Left colon (tissue), 2 donors: ENCODE results near the gene MLLT3. TPM values are rescaled to one million over a fixed set of nuclear protein-coding genes. Genes with fewer than 3 reads are reported as not detected.
A peak's percentile ranks its signal among the peaks of the same experiment; 100 is the strongest.

ENCODE experiments used
- ATAC-seq: fragments of 200-7000 bp; cut with Tn5 transposase; one replicate; pipeline ENCODE4 v1.9.1; 2020; ENCODE audit warnings: mild to moderate bottlenecking, moderate library complexity
- DNase-seq, 2 donors: peaks; one replicate each; pipeline ENCODE4 v3.0.0-alpha.2; 2020
- intact Hi-C, 2 donors: fragments of 100-400 bp; cut with DNase I in 1 of 2; cut with micrococcal nuclease in 1 of 2; formaldehyde crosslinking; loops; one replicate each; pipeline versions ENCODE4 v1.11.2 to v1.14.0; 2022; cut with DNase I, micrococcal nuclease
- total RNA-seq, 2 donors: library from RNA; stranded (reverse); fragmentation: NEBNext Ultra II Directional; extraction: Animal tissue kit (Norgen Biotek cat#: 25700); gene quantifications; one replicate each; pipeline ENCODE4 v1.2.1, GENCODE V29; 2021
- donor health status: DM: no; HTN: no; CAD: no.
- donor health status: DM: yes; HTN: yes; CAD: no.

The MLLT3 gene
- total RNA-seq, 2 donors from 2014 or later, result 44.1 to 62.7 TPM

DNA sequence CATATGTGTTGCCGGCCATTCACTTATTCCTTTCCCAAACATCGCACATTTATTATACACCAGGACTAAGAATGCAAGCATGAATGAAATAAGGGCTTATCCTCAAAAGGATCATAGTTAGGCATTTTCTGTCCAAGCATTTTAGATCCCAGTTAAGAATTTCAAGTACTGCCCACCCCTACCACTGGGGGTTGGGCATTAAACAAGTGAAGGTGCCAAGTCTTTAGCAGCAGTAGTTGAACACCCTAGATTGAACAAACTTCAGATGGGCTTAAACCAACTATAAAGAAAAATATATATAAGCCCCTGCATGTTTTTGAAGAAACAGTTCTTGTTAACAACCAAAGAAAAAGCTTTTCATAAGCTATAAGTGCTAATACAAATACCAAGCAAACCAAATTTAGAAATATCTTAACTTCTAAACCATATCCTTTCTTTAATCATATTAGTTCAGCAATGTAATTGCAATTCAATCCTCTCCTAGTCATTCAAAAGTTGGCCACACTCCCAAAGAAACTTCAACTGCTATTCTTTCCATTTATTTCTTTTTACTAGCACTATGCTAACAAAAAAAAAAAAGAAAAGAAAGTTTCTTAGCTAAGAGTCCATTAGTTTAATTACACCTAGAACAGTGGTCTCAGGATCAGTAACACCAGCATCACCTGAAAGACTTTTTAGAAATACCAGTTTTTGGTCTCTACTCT lies 149.8 kb downstream of the MLLT3 start:
- no peak for DNase-seq
- intact Hi-C loops, result no loop called here
- ATAC-seq, result no peak

DNA sequence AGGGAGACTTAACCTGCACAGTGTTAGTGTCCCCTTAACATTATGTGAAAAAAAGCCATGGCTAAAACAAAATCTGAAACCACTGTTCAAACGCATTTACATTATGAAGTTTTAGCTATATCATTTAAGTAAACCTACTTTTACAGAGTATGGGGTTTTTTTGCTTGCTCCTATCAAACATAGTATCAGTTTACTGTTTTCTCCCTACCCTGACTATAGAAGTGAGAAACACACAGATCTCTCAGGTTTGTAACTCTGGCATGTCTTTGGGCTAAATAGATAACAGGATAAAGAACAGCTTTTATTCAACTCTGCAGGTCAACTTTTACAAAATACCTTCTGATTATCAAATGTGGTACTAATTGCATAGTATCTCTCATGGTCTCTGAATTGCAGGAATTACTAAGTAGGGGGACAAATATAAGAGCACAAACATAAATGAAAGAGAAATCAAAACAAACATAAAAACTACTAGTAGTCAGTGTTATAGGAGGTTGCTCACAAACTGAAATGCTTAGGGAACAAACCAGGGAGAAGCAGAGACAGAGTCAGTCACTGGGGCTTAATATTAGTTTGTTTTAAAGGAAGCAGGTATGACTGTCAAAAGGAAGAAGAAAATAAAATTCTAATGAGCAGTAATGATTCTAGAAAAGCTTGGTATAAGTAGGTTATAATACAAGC lies 155.8 kb downstream of the MLLT3 start:
- ATAC-seq (no peak), DNase-seq (no peak)
- intact Hi-C loops, result no loop called here

DNA sequence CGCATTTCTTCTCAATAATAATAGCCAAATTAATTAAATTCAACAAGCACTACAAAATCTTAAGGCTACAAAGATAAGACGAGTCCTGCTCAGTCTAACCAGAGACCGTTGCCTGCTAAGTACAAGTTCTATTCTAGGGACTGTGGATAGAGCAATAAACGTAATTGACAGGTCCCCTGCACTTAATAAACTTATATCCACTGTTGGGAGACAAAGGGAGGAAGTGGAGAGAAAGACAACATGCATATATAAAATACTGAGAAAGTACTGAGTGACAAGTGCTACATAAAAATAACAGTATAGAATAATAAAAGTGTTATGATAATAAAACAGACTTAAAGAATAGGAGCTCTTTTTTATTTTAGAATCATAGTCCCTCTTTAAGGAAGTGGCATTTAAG lies 158.1 kb downstream of the MLLT3 start:
- no peak for ATAC-seq
- intact Hi-C loops, result no loop called here
- DNase-seq, result no peak

DNA sequence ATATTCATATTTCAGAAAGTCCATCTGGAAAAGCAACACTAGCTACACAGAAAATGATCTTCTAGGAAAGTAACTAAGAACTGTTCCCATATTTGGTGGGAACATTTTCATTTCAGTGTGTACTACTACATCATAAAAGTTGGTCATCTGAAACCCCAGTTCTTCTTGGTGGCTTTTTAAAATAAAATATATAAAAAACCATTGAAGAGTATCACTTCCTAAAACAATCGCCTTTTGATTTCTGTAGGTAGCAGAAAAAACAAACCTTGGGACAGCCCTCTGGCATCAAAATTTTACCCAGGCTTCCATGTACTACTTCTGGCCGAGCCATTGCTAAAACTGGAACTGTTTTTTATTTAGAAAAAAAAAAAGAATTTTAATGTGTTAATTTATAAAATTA lies 158.5 kb downstream of the MLLT3 start:
- DNase-seq (no peak), ATAC-seq (no peak)
- intact Hi-C loops, result no loop called here

DNA sequence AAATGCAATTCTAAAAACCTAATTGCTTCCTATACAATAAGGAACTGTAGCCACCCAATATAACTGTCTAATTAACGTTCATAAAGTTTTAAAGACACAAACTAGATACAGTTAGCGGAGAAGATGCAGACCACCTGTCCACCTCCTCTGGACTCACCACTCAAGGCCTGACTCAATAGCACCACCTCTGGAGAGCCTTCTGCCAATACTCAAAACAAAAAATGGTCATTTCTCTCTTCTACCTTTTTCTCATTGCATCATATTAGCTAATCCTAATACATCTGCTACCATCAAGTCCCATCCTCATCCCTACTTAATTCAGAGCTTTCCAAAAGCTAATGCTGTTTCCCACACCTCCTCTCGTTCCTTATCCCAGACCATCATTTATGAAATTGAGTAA lies 159.9 kb downstream of the MLLT3 start:
- ATAC-seq, result no peak
- intact Hi-C loops, result no loop called here

DNA sequence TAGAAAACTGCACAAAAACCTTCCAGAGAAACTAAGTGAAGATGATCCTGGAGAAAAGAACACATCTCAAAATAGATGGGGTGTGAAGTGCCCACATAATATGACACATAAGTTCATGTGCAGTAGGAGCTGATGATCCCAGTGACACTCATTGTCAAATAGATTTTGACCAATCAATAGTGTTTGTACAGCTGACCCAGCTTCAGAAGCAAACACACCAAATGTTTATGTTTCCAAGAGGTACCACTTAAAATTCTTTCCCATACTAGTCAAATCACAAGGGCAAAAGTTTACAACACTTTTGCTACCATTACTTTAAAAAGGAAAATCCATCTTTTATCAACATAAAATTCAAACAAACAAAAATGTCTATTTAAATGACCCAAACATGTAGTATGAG lies 175.0 kb downstream of the MLLT3 start:
- intact Hi-C loops, result no loop called here
- ATAC-seq, result no peak
- no peak for DNase-seq

More for the DNA sequence above, 159.9 kb downstream of the MLLT3 start:
- DNase-seq, result no peak

DNA sequence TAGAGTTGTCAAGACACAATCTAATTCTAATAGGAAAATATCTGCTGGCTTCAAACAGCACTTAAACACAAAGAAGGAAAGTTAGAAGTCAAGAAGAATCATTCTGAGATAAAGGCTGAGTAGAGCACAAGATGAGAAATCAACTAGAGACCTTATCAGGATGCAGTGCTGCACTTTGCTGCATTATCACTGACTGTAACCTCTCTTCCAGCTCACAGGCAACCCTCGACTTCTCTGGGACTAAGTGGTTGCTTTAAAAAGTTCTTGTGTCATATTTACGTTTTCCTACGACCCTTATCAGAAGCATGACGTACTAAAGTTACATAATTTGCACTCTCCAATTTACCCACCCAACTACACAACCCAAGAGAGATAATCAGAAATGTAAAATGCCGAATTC lies 176.1 kb downstream of the MLLT3 start:
- intact Hi-C loops, result no loop called here
- ATAC-seq (no peak), DNase-seq (no peak)

DNA sequence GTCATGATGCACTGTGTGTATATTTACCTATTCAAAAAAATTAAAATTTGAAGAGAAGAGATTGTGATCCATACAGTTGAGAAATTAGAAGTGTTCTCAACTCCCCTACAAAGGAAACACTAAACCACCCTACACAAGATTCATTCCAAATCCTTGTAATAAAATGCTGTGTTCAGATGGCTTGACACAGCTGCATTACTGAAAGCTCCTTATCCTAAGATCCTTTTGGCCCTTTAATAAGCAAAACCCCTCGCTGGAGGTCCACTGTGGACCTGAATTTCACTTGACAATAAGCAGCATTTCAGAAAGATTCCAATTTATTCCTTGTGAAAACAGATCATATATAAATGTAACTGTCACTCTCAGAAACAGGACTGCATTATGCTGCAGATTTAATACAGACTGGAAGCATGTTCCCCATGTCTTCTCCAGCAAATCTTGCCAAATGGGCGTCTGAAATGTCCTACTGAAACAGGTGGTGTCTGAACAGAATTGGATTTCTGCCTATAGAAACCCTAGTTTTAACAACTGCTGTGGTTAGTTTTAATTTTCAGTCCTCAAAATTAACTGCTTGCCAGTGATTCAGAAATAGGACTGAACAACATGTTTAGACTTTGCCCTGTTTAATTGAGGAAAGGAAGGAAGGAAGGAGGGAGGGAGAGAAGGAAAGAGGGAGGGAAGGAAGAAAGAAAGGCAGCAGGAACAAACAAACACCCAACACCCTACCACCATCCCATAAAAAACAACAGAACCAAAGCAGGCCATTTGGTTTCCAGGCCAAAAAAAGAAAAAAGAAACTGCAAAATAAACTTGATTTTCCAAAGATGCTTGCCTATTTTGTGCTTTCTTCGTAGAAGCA lies 179.6 kb downstream of the MLLT3 start:
- DNase-seq (no peak), ATAC-seq (peak; percentile 87)
- intact Hi-C loops, result no loop called here

DNA sequence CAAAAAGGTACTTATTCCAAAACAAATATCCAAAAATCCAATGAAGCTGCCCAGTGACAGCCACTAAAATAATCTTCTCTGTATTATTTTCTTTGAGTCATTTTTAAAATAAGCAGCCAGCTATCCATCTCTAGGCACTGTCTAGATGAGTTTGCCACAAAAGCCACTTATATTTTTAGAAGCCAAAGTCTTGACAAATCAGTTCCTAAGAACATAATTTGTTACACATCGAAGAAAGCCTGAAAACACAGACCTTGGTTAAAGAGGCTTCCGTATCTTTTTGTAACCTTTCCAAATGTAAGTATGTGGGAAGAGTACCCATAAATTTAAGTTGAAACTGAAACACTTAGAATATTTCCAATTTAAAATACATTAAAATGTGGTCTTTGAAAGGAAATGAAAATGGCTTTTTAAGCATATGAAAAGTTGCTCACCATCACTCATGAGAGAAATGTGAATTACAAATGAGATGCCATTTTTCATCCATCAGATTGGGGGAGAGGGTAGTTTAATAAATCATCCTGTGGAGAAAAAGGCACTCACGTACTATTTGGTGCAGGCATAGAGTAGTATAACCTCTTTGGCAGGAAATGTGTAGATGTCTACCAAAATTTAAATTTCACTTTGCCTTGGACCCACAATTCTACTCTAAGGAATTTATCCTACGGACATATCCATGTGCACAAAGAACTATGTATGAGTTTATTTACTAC lies 180.4 kb downstream of the MLLT3 start:
- intact Hi-C loops, result no loop called here
- no peak for ATAC-seq
- DNase-seq, result no peak

DNA sequence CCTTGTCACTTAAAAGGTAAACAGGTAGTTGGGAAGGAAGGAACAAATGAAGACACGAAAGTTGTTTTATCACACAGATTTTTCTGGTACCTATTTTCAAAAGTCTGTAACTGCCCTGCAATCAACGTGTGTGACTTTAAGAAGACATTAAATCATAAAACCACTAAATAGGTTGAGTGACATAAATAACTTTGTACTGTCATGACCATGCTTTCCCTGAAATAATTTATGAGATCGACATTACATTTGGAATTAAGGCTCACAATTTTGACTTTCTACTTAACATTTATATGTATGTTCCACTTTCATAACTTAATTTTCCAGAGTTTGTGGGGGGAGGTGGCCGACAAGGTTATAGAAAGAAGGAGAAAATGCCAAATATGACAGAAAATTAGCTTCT lies 181.1 kb downstream of the MLLT3 start:
- DNase-seq (no peak), ATAC-seq (no peak)
- intact Hi-C loops, result no loop called here

DNA sequence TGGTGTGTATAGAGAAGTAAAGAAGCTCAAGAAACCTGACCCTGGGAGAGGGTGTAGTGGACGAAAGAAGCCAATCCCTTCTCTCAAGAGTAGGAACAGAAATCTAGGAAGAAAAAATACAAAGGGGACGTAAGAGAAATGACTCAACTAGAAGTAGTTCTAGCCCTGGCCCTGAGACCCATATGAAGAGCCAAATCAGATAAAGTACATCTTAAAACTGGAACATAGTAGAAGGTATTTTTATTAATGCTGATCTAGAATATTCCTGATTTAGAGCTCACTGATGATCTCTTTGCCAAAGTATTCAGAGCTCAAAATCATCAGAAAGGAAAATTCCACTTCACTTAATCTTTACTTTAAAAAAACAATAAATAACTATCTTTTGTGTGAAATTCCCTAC lies 184.8 kb downstream of the MLLT3 start:
- DNase-seq (no peak), ATAC-seq (no peak)
- intact Hi-C loops, result no loop called here

DNA sequence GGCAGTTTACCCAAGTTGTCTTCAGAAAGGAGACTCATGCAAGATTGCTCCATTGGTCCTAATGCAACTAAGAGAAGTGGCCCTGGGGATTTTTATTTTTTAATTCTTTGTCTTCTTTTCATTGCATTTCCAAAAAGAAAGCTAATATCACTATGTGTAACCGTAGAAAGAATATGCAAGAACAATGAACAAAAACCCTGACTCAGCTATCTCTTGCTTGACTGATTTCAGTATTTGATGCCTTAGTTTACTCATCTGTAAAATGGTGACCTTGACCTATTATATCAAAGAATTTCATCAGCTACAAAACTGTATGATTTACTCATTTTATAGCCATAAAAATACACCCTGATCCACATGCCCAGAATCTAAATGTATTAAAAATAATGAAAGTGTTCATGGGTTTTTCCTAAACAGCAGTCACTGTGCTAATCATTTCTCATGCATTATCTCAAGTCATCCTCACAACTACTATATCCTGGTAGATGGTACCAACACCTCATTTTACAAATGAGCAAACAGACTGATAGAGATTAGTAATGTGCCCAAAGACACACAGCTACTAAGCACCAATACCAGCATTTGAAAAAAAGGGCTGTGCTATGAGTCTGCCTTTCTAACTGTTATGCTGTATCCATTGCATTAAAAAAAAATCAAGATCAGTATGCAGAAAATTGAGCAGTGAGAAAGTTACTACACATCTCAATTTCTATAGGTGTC lies 185.7 kb downstream of the MLLT3 start:
- no peak for ATAC-seq
- no peak for DNase-seq
- intact Hi-C loops, result no loop called here

DNA sequence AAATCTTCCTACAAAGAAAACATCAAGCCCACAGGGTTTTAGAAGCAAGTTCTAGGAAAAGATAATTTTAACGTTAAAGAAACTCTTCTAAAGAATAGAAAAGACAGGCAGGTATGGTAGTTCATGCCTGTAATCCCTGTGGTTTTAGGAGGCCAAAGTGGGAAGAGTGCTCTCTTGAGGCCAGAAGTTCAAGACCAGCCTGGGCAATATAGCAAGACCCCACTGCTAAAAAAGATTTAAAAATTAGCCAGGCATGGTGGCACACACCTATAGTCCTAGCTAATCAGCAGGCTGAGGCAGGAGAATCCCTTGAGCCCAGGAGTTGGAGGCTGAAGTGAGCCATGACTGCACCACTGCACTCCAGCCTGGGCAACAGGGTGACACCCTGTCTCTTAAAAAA lies 193.3 kb downstream of the MLLT3 start:
- no peak for ATAC-seq

DNA sequence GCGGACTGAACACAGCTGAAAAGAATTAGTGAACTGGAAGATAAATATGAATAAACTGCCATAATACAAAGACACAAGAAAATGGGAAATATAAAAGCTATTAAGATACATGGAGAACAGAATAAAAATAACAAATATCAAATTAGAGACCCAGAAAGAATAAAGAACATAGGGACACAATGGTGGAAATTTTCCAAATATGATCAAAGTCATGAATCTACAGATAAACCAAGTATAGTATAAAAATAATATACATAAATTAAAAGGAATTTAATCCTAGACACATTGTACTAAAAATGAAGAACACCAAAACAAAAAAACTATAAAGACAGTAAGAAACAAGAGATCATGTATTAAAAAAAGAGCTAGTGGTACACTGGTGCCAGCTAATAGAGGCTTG lies 194.9 kb downstream of the MLLT3 start:
- DNase-seq (no peak), ATAC-seq (no peak)
- intact Hi-C loops, result no loop called here

More for the DNA sequence above, 193.3 kb downstream of the MLLT3 start:
- intact Hi-C loops, result no loop called here
- no peak for DNase-seq

DNA sequence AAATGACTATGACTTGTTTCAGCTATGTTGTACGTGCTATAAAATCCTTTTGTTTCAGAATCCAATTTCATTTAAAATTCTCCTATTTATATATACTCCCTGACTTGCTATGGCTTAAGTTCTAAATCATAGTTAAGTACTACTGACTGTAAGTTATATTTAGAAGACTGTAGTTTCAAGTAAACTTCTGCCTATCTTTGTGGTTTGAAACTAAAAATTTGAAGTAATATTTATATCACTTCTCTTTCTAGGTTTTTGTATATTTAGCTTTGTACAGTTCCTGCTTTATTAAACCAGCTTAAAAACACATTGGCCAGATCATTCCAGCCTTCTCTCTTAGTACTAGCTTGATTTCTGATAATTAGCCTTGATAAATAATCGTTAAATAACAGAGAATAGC lies 196.3 kb downstream of the MLLT3 start:
- DNase-seq (no peak), ATAC-seq (no peak)
- intact Hi-C loops, result no loop called here

DNA sequence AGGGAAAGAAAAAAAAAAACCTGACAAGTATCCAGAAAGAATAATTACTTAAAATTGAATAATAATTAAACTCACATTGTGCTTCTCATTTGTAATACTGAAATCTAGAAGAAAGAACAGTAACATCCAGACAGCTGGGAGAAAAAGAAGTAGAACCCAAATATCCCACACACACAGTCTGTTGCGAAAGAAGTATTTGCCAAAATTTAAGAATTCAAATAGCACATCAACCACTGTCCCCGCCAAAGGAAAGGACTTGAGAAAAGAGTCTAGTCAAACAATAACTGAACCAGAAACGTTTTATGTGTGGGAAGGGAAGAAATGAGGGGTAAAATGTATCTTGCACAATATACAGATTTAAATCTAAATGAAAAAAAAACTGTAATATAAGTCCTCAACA lies 202.8 kb downstream of the MLLT3 start:
- ATAC-seq (no peak), DNase-seq (no peak)
- intact Hi-C loops, result no loop called here

DNA sequence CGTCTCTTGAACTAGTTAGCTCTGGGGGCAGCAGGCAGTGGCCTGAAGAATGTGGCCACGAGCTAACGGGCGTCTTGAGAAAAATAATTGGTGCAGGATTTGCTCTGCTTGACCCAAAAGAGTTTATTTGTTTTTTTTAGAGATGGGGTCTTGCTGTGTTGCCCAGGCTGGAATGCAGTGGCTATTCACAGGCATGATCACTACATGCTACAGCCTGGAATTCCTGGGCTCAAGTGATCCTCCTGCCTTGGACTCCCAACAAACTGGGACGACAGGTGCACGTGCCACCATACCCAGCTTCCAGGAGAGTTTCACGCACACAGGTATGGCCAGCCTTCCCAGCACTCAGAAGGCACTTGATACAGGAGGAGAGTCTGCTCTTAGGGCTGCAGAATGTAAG lies 203.8 kb downstream of the MLLT3 start:
- DNase-seq, result no peak
- intact Hi-C loops, result no loop called here
- no peak for ATAC-seq

DNA sequence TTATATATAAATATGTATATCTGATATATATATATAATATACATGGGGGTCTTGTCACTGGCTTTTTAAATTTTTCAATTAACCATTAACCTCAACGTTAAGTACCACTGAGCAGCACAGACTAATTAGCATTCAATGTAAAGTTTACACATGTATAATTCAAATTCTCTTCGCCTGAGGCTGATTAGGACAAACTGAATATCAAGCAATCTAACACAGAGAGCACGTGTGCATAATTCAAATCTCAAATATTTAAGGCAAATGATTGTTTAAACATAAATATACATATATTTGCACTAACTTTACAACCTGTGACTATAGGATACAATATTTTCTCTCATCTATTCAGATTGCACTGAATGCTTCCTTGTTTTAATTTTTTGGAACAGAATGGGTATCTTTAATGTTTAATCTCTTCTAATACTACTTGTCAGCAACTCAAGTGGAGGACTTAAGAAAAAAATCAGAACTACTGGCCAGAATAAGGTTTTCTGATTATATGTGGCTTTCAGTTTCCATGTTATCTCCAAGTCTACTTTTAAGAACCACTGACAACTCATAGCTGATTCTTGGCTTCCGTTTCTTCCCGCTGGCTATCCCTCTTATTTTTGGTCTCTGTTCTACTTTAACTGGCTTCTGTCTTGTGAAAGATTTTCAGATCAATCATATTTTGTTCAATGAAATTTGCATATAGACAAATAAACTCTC lies 204.8 kb downstream of the MLLT3 start:
- ATAC-seq (no peak), DNase-seq (no peak)
- intact Hi-C loops, result no loop called here
